GM12878 (cell line): Measurements from ENCODE around the gene LTA. TPM values are rescaled to one million over a fixed set of nuclear protein-coding genes. Genes with fewer than 3 reads are reported as not detected.

ENCODE experiments used
- ATAC-seq: fragments of 200-7000 bp; cut with Tn5 transposase; 3 replicates; pipeline ENCODE4 v1.9.1; 2020; ENCODE audit warnings: mild to moderate bottlenecking, moderate library complexity
- BruUV-seq: library from RNA; stranded (reverse); fragments of 400-500 nt; replicated peaks from 2 replicates; lab custom pipeline; 2021; lab: Mats Ljungman, UMichigan
- CTCF ChIA-PET: fragments of 300-600 bp; sonication (Branson Sonifier 250); formaldehyde crosslinking; extraction: SDS; loops from one replicate; lab custom pipeline; 2021; ENCODE audit warnings: inconsistent platforms; lab: Yijun Ruan, JAX
- POLR2A ChIA-PET: fragments of 350-600 bp; formaldehyde crosslinking; extraction: SDS; loops from one replicate; lab custom pipeline; 2021; ENCODE audit warnings: inconsistent platforms; lab: Charles Lee
- RAD21 ChIA-PET: fragments of 300-600 bp; sonication (Branson Sonifier 250); formaldehyde crosslinking; loops from one replicate; lab custom pipeline; 2023; ENCODE audit warnings: antibody characterized with exemption; ENCODE audit not compliant: unreplicated experiment; lab: Charles Lee
- SMC1A ChIA-PET: fragments of 300-600 bp; sonication (Branson Sonifier 250); formaldehyde crosslinking; loops from one replicate; lab custom pipeline; 2023; ENCODE audit not compliant: unreplicated experiment, uncharacterized antibody; lab: Charles Lee
- DNase-seq: peaks from one replicate; pipeline ENCODE4 v3.0.0-alpha.2; 2011; ENCODE audit warnings: low read depth, low spot score
- FAIRE-seq: peaks from 3 replicates; lab custom pipeline; 2011; peaks lifted over from hg19 to GRCh38; lab: Jason Lieb, UNC
- H2AFZ ChIP-seq: 2 replicates; pipeline ENCODE4 v1.6.0; 2011; ENCODE audit warnings: low read depth, low read length, control low read depth; ENCODE audit not compliant: control insufficient read depth
- H3K27ac ChIP-seq: 2 replicates; pipeline ENCODE4 v1.5.1; 2011; ENCODE audit warnings: control low read depth; ENCODE audit not compliant: control insufficient read depth, insufficient read depth
- H3K27me3 ChIP-seq, 2 experiments: replicated peaks in 1 of 2; 2 replicates each; pipeline versions ENCODE4 v1.6.0 to v1.6.1; 2011; ENCODE audit warnings: low read length in 1 of 2; ENCODE audit not compliant: control insufficient read depth in 2 of 2, insufficient read depth in 2 of 2
- H3K36me3 ChIP-seq, 2 experiments: 2 replicates each; pipeline ENCODE4 v1.5.1; 2011; ENCODE audit warnings: low read length in 1 of 2; ENCODE audit not compliant: control insufficient read depth in 2 of 2, insufficient read depth in 2 of 2
- H3K4me1 ChIP-seq: 2 replicates; pipeline ENCODE4 v1.6.1; 2011; ENCODE audit warnings: mild to moderate bottlenecking, low read length, moderate library complexity, mixed read lengths; ENCODE audit not compliant: control insufficient read depth, insufficient read depth
- H3K4me2 ChIP-seq: 2 replicates; pipeline ENCODE4 v1.6.0; 2011; ENCODE audit warnings: control low read depth; ENCODE audit not compliant: control insufficient read depth, insufficient read depth
- H3K4me3 ChIP-seq: fragments of 200-600 bp; sonication (generic); 2 replicates; pipeline ENCODE4 v1.5.1; 2016
- H3K79me2 ChIP-seq: 2 replicates; pipeline ENCODE4 v1.6.0; 2011; ENCODE audit warnings: low read length; ENCODE audit not compliant: control insufficient read depth, insufficient read depth
- H3K9ac ChIP-seq: 2 replicates; pipeline ENCODE4 v1.8.0; 2011; ENCODE audit warnings: low read length, control low read depth, mixed read lengths; ENCODE audit not compliant: control insufficient read depth, insufficient read depth
- H3K9me3 ChIP-seq: replicated peaks from 3 replicates; pipeline ENCODE4 v1.5.1; 2011; ENCODE audit warnings: mild to moderate bottlenecking, low read length; ENCODE audit not compliant: control insufficient read depth, insufficient read depth
- H4K20me1 ChIP-seq: 2 replicates; pipeline ENCODE4 v1.6.0; 2011; ENCODE audit not compliant: control insufficient read depth, insufficient read depth
- CBFB ChIP-seq: IDR thresholded peaks from 2 replicates; pipeline ENCODE4 v1.6.1; 2016; ENCODE audit warnings: antibody characterized with exemption, low read depth
- PKNOX1 ChIP-seq: fragments of 450-650 bp; IDR thresholded peaks from 2 replicates; pipeline ENCODE4 v1.6.1; 2016; ENCODE audit warnings: mild to moderate bottlenecking
- POLR2A ChIP-seq: IDR thresholded peaks from 2 replicates; pipeline ENCODE4 v1.6.1; 2011; ENCODE audit warnings: low read depth, mild to moderate bottlenecking, low read length
- SRF ChIP-seq, 2 experiments: IDR thresholded peaks; 2 replicates each; pipeline ENCODE4 v1.6.1; 2011; ENCODE audit warnings: low read depth in 2 of 2, low read length in 2 of 2, mild to moderate bottlenecking in 1 of 2, moderate library complexity in 1 of 2
- ZBED1 ChIP-seq: IDR thresholded peaks from 2 replicates; pipeline ENCODE4 v1.6.1; 2016; ENCODE audit warnings: borderline replicate concordance
- WGBS: methylation state at CpG from one replicate; pipeline ENCODE4 v1.1.6; 2016; ENCODE audit warnings: low lambda C conversion rate; ENCODE audit not compliant: insufficient replicate concordance, insufficient coverage; ENCODE audit errors: missing lambda C conversion rate; 5-methylcytosine and 5-hydroxymethylcytosine counted together
- in situ Hi-C: fragments of 300-500 bp; cut with MboI; formaldehyde crosslinking; loops from 9 replicates; pipeline ENCODE4 v1.14.3; 2018; ENCODE audit warnings: mixed read lengths
- intact Hi-C: fragments of 100-400 bp; cut with micrococcal nuclease; formaldehyde crosslinking; loops from one replicate; pipeline ENCODE4 v1.14.2; 2022; ENCODE audit not compliant: unreplicated experiment
- polyA plus RNA-seq, 11 experiments: library from polyadenylated mRNA; depleted of rRNA in 4 of 11; unstranded in 6 of 11; stranded (reverse) in 5 of 11; fragments of >200 nt; fragmentation: Nextera tagmentation in 4 of 11; fragmentation: Illumina TruSeq in 1 of 11; extraction: Ambion mirVana in 4 of 11; extraction: Trizol in 1 of 11; gene quantifications; 1 replicate in 1 of 11; 2 replicates in 10 of 11; pipeline versions ENCODE4 v1.2.1 to v1.2.3, GENCODE V29; 2011 to 2016; ENCODE audit warnings: inconsistent platforms in 2 of 11, missing spikeins in 2 of 11, low read depth in 1 of 11
- total RNA-seq, 4 experiments: library from RNA; depleted of rRNA in 3 of 4; stranded (reverse); fragments of >200 nt in 3 of 4; fragmentation: Illumina TruSeq in 1 of 4; extraction: Trizol in 1 of 4; gene quantifications; 2 replicates each; pipeline versions ENCODE4 v1.2.1 to v1.2.3, GENCODE V29; 2013 to 2021

The LTA gene
- total and polyA plus RNA-seq, 10 of the 15 experiments (the other 5 are each of a cell fraction or from before 2014, with no cell fraction given) = 27.5 to 100 (median 75.1) TPM

GRCh38 chr6:31578184-31579118, 6.4 kb downstream of the LTA start (continued):
- TF ChIP-seq SRF (IDR thresholded peaks at IDR 0.05; ENCODE audit: low read depth in 2 of 2, low read length in 2 of 2) = no peak
- peak; percentile 77 for TF ChIP-seq ZBED1
- peak; percentile 67 for TF ChIP-seq PKNOX1

- DNase-seq (no peak), FAIRE-seq (no peak), ATAC-seq (no peak)
- H3K79me2 ChIP-seq = peaks cover 80% of the 10 kb centered on the region
- peaks cover 0 to 7% of the 10 kb centered on the region in 2 experiments; a peak in 2 of 4 replicates for H3K36me3 ChIP-seq
- RAD21 ChIA-PET = interaction anchor here (6.2 to 17.5 kb wide), 3 partner anchors 9 to 26 kb away, joined by 53 to 620 read pairs (median 466); partner anchors contain the start of genes ATP6V1G2, LTA, NCR3 and NFKBIL1
- intact Hi-C loops = no loop called here
- WGBS = 34% methylated on average over 3 of the region's 3 CpGs
- POLR2A ChIA-PET = interaction anchor here (5.2 to 17.1 kb wide), 5 partner anchors 5 to 29 kb away, joined by 42 to 282 read pairs (median 222); partner anchors contain the start of genes ATP6V1G2, LST1, LTB and NCR3
- CTCF ChIA-PET = interaction anchor here (1.1 to 31.0 kb wide), 3 partner anchors 14 to 85 kb away, joined by 3 to 2098 read pairs (median 789); partner anchors contain the start of genes ATP6V1G2, DDX39B, LST1 and LTA
- in situ Hi-C loops = no loop called here
- no peaks in the 10 kb centered on the region for H3K27me3 ChIP-seq
- BruUV-seq = no TSS peak
- H3K9me3 ChIP-seq = no peaks in the 10 kb centered on the region
- peak overlapping the region; percentile 91 for H3K27ac ChIP-seq
- no peaks in the 10 kb centered on the region for H4K20me1 ChIP-seq
- TF ChIP-seq CBFB = 0 out of 2 replicates have a peak, but pooled peaks have one; percentile 10
- no peak for TF ChIP-seq POLR2A
- H3K4me2 ChIP-seq = peak overlapping the region; percentile 95
- no peak overlapping the region for H3K9ac ChIP-seq
- SMC1A ChIA-PET = interaction anchor here (2.4 to 45.5 kb wide), 3 partner anchors 16 to 31 kb away, joined by 8 to 1989 read pairs (median 523); partner anchors contain the start of genes ATP6V1G2, DDX39B, LTA and NCR3
- no peak overlapping the region for H2AFZ ChIP-seq
- peak overlapping the region; percentile 93; the same call in 1 of the 2 replicates for H3K4me3 ChIP-seq
- peaks cover 39% of the 10 kb centered on the region for H3K4me1 ChIP-seq
Observed at GRCh38 chr6:31579119-31579505, 7.0 kb downstream of the LTA start.
